NCI-H2107 (cell line): ENCODE data around the gene EVI2A.
A peak's percentile ranks its signal among the peaks of the same experiment; 100 is the strongest.
"Not testable (repeated sequence)": the region's sequence is repeated elsewhere in the genome, so short reads cannot be mapped to it uniquely, and the experiment has no call there.

Source experiments
- DNase-seq: peaks from one replicate; lab custom pipeline; 2025; lab: John Stamatoyannopoulos, UW

The EVI2A gene

DNA sequence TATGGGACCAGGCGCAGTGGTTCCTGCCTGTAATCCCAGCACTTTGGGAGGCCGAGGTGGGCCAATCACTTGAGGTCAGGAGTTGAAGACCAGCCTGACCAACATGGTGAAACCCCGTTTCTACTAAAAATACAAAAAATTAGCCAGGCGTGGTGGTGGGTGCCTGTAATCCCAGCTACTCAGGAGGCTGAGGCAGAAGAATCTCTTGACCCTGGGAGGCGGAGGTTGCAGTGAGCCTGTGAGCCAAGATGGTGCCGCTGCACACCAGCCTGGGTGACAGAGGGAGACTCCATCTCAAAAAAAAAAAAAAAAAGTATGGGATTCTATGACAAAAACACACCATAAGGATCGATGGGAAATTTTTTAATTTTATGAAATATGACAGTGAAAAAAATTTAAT lies 9.2 kb downstream of the EVI2A start:
- not testable (repeated sequence) for DNase-seq

GRCh38 chr17:31311526-31311925 lies 9.9 kb downstream of the EVI2A start:
- no peak for DNase-seq

GRCh38 chr17:31310886-31311285 lies 10.5 kb downstream of the EVI2A start:
- no peak for DNase-seq

- no peak for DNase-seq
Measured at GRCh38 chr17:31310260-31310659, 11.2 kb downstream of the EVI2A start.

DNA sequence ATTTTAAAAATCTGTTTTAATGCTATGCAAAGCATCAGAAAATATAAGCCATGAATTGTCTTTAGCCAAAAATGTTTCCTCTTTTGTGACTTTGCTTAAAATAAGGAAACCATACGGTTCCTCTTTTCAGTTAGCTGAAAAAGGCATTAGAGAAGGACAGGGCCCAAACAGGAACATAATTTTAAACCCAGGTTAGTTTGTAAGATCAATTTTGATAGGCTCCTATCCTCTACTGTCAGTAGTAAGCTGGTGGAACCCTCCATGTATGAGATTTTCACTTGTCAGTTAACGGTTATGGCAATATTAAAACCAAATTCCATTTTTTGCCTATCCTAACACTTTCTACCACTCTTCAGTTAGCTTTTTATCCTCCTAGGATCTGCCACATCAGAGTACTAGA lies 11.9 kb downstream of the EVI2A start:
- DNase-seq = no peak

DNA sequence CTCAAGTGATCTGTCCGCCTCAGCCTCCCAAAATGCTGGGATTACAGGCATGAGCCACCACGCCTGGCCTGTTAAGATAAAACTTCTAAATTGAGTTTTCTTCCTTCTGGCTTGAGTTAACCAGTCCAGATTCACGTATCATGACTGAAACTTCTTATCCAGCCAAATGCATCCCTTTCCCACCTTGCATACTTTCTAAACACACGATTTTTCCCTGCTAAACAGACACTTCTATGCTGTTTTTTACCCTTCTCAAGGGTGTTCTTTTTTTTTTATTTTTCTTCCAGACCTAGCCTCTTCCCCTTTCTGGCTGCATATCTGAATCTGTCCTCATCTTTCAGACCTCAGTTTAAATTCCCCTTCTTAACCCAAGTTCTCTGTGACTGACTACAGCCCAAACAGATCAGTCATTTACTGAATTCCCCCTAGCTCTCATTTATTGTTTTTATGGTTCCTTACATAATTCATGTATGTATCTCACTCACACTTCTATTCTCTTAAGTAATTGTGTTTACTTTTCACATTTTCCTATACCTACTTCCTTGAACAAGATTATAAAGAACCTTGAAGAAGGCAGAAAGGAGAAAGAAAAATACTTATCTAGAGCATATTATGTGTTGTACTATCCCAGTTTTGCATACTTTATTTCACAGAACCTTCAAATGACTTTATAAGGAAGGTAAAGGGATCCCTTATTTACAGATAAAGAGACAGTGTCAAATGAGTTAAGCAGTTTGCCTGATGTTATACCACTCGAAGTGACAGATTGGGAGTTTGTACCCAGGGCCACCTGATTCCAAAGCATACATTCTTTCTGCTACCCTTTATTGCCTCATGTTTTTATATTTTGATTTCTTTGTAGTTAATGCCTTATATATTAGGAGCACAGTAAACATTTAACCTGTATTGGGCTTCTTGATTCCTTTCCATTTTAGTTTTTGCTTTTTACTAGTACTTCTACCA lies 12.8 kb downstream of the EVI2A start:
- no peak for DNase-seq

GRCh38 chr17:31307640-31308039 lies 13.8 kb downstream of the EVI2A start:
- no peak for DNase-seq

DNA sequence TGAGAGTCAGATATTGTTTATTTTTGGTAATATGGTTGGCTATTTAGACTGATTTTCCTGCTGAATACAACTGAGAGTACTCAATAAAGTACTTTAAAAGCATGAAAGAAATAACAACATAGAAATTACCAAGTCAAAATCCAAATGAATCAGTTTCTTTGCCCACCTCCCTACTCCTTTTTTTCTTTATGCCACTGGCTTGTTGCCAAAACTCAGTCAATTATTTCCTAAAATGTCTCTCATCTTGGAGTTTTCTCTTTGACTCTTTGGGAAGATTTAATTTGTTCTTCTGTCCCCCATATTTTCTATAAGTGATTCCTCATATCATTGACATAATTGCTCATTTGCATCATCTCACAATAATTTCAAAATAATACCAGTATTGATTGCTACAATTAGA lies 21.8 kb downstream of the EVI2A start:
- DNase-seq = no peak

DNA sequence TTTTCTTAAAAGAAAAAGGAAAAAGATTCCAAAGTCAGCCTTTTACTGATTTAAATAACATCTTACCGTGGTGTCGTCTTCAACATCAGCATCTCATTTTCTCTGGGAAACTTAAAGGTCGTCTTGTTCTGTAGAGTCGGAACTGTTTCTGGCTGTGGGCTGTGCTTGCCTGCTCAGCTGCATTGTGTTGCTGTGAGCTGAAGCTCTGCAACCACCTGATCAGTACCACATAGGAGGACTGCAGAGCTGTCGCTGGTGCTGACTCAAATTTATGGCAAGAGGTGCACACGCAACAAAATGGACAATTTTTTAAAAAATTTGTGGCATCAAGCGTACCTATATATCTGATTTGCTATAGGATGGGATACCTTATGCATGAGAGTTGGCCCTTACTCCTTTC lies 24.3 kb downstream of the EVI2A start, which contains the start of gene OMG:
Gene OMG, minus strand, starts transcription at position 150 of the 400 bp plus-strand sequence. CDS start 908 bp downstream, outside the sequence.
- no peak for DNase-seq

GRCh38 chr17:31296142-31296541 lies 25.3 kb downstream of the EVI2A start:
- DNase-seq = no peak

DNA sequence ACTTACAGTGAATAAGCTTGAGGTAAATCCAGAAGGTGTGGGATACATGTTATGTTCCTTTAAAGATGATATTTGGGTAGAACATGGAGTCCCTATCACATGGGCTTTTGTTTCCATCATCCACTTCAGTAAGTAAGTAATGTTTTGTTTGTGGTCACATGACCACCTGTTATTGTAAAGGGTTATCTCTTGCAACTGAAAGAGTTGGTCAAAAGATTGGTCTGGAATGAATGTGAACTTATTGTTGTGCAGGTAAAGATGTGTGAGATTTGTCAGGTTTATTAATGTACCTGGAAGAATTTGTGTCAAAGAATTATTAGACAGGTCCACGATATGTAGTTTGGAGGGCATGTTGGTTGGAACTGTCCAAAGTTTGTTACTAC lies 25.9 kb downstream of the EVI2A start:
- DNase-seq = no peak

GRCh38 chr17:31294820-31295488 lies 26.5 kb downstream of the EVI2A start:
- no peak for DNase-seq

GRCh38 chr17:31294231-31294630 lies 27.2 kb downstream of the EVI2A start:
- DNase-seq = no peak

DNA sequence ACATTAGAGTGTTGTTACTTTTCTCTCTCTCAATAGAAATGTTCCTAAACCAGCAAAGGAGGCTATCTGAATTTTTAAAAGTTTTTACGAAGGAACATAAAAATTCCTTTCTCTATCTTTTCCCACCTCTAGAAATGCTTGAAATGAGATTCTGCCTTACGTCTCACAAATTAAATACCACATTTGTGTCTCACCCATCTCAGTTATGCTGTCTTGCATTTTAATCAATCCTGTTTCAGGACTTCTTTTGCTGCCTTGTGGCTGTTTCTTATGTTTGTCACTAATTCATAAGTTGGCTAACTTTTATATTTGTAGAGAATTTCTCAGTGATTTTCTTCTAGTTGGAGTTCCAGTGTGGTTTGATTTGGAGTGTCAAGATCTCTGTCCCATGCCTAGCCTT lies 27.8 kb downstream of the EVI2A start:
- DNase-seq = no peak

DNA sequence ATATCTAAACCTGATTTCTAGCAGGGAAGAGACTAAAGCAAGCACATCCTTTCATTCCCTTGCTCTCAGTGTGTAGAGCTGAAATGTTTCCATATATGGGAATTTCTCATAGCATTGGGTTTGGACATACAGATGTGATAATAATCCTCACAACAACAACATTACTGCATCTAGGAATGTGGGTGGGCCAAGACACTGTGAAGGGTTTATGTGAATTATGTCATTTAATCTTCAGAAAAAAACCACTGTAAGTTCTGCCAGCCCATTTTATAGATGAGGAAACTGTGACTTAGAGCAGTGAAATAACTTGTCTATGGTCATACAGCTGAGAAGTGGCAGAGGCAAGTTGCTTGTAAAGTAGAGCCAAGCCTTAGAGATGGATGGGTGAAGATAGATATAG lies 29.6 kb downstream of the EVI2A start:
- DNase-seq = no peak

DNA sequence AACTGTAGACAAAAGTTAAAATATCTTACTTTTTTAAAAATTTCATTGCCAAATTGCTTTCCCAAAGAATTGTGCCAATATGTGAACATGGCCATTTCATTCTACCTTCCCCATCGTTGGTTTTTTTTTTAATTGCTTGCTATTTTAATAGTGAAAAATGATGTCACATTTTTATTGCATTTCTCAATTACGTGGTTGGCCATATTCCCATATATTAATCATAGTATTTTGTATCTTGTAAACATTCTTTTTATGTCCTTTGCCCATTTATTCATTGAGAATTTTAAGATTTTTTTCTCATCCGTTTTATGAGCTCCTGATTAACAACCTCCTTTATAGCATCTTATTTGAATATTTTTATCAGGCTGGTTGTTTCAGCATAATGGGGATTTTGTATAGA lies 31.6 kb downstream of the EVI2A start:
- DNase-seq = no peak

- not testable (repeated sequence) for DNase-seq
Measured at GRCh38 chr17:31287932-31288331, 33.5 kb downstream of the EVI2A start.

DNA sequence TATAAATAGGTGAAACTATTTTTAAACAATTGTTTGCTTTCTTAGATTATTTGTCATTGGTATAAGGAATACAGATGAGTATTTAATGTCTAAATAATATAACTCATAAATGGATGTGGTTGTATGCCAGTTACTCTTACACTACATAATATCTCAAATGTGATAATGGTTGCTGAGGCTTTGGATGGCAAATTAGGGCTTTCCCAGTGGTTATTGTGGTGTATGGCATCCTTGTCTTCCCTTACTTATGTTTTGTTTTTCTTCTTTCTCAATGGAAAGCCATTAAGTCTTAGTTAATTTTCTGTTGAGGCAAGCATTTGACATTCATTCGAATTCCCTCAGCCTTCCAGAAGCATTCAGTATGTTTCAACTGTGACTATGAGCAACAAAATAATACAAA lies 34.8 kb downstream of the EVI2A start:
- no peak for DNase-seq

GRCh38 chr17:31283841-31284240 lies 37.6 kb downstream of the EVI2A start:
- no peak for DNase-seq

DNA sequence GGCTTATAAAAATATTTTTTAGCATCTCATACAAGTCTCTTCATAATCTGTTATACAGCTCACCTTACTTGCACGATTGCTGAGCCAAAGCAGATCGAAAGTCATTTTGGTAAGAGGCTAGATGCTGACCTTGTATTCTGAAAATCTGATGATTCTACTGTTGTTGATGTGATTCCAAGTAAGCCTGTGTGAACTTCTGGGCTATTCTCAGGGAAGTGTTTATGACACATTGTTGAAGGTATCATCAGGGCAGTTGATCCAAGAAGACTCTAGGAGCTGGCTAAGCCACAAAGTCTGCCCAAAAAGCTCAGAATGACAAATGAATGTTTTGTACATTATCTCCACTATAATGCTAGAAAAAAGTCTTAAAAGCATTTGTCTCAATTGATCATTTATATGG lies 40.4 kb downstream of the EVI2A start:
- DNase-seq = no peak

DNA sequence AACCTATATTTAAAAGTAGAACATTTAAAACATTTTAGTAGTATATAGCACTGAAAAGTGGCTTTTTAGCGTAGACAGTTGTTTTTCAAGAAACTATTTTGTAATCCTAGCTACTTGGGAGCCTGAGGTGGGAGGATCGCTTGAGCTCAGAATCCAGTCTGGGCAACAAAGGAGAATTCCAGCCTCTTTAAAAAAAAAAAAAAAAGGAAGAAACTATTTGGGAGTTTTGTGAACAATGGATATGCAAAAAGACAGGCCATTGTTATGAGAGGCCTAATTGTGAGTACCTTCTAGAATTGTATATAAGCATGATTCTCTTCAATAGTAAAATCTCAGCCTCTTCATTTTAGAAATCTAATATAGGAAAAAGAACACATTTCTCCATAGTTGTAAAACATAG lies 42.0 kb downstream of the EVI2A start:
- no peak for DNase-seq

- DNase-seq = no peak
Measured at GRCh38 chr17:31275116-31275515, 46.3 kb downstream of the EVI2A start.

- DNase-seq = peak; percentile 4
Measured at GRCh38 chr17:31274252-31274651, 47.2 kb downstream of the EVI2A start.
